MCF 10A (cell line): ENCODE results near the gene RABGGTA. TPM values are rescaled to one million over a fixed set of nuclear protein-coding genes. Genes with fewer than 3 reads are reported as not detected.

ENCODE experiments used
- BruUV-seq: library from RNA; stranded (reverse); fragments of 400-500 nt; replicated peaks from 2 replicates; lab custom pipeline; 2021; lab: Mats Ljungman, UMichigan
- CTCF ChIA-PET: fragments of 300-600 bp; sonication (Branson Sonifier 250); formaldehyde crosslinking; extraction: SDS; loops from one replicate; lab custom pipeline; 2021; ENCODE audit warnings: antibody characterized with exemption, inconsistent platforms; lab: Yijun Ruan, JAX
- POLR2A ChIA-PET: fragments of 300-600, 350-650 bp; sonication (Branson Sonifier 250); formaldehyde crosslinking; extraction: SDS; loops from one replicate; lab custom pipeline; 2020; ENCODE audit warnings: antibody characterized with exemption, inconsistent platforms; lab: Yijun Ruan, JAX
- DNase-seq: peaks from one replicate; pipeline ENCODE4 v3.0.0-alpha.2; 2018; ENCODE audit not compliant: unreplicated experiment
- H3K27ac Mint-ChIP-seq: one replicate; pipeline ENCODE4 v1.8.0; 2022; ENCODE audit warnings: mild to moderate bottlenecking, low read depth, mixed read lengths; ENCODE audit not compliant: unreplicated experiment
- H3K27me3 Mint-ChIP-seq: one replicate; pipeline ENCODE4 v1.8.0; 2022; ENCODE audit warnings: mixed read lengths; ENCODE audit not compliant: insufficient read depth, unreplicated experiment
- H3K36me3 Mint-ChIP-seq: one replicate; pipeline ENCODE4 v1.8.0; 2022; ENCODE audit warnings: mild to moderate bottlenecking, moderate library complexity, mixed read lengths; ENCODE audit not compliant: insufficient read depth, unreplicated experiment
- H3K4me1 Mint-ChIP-seq: one replicate; pipeline ENCODE4 v1.8.0; 2022; ENCODE audit warnings: mixed read lengths; ENCODE audit not compliant: insufficient read depth, unreplicated experiment
- H3K4me3 Mint-ChIP-seq: one replicate; pipeline ENCODE4 v1.8.0; 2022; ENCODE audit warnings: mild to moderate bottlenecking, moderate library complexity, mixed read lengths; ENCODE audit not compliant: unreplicated experiment
- H3K9me3 Mint-ChIP-seq: one replicate; pipeline ENCODE4 v1.8.0; 2022; ENCODE audit warnings: mixed read lengths; ENCODE audit not compliant: unreplicated experiment
- CTCF ChIP-seq: fragments of 200-600 bp; IDR thresholded peaks from one replicate; pipeline ENCODE4 v1.8.0; 2022; ENCODE audit warnings: antibody characterized with exemption, mild to moderate bottlenecking; ENCODE audit not compliant: unreplicated experiment
- intact Hi-C: fragments of 100-400 bp; cut with micrococcal nuclease; formaldehyde crosslinking; loops from 2 replicates; pipeline ENCODE4 v1.14.1; 2022
- total RNA-seq: library from RNA; stranded (reverse); gene quantifications from 2 replicates; pipeline ENCODE4 v1.2.3, GENCODE V29; 2022

RABGGTA gene
- total RNA-seq, 1 experiment from 2014 or later: 75.0 TPM

- H3K27me3 Mint-ChIP-seq: no peaks in the 10 kb centered on the region
- DNase-seq: no peak
- H3K4me3 Mint-ChIP-seq: no peak overlapping the region
- peak overlapping the region; percentile 79 for H3K27ac Mint-ChIP-seq
- ChIA-PET POLR2A (interaction anchor here (0.9 to 7.2 kb wide), 4 partner anchors 10 to 37 kb away, joined by 5 to 62 read pairs (median 14); partner anchors contain the start of genes DHRS1, NOP9, RABGGTA and TINF2), CTCF (interaction anchor here (0.6 to 32.3 kb wide), 6 partner anchors 9 to 48 kb away, joined by 3 to 457 read pairs (median 6); partner anchors contain the start of genes DHRS1, GMPR2, LTB4R2 and NOP9)
- H3K36me3 Mint-ChIP-seq: peaks cover 23% of the 10 kb centered on the region
- no TSS peak for BruUV-seq
- TF ChIP-seq CTCF: no peak
- intact Hi-C loops: no loop called here
- no peaks in the 10 kb centered on the region for H3K9me3 Mint-ChIP-seq
- H3K4me1 Mint-ChIP-seq: peaks cover 55% of the 10 kb centered on the region
Observed at GRCh38 chr14:24261256-24261968, 10.0 kb downstream of the RABGGTA start.

- no peak for TF ChIP-seq CTCF
- Mint-ChIP-seq H3K9me3 (no peaks in the 10 kb centered on the region), H3K36me3 (peaks cover 18% of the 10 kb centered on the region), H3K4me3 (no peak overlapping the region), H3K27me3 (no peaks in the 10 kb centered on the region), H3K4me1 (peaks cover 54% of the 10 kb centered on the region), H3K27ac (peak overlapping the region; percentile 79)
- no TSS peak for BruUV-seq
- POLR2A ChIA-PET: interaction anchor here (0.6 to 7.2 kb wide), 5 partner anchors 11 to 45 kb away, joined by 3 to 62 read pairs (median 10); partner anchors contain the start of genes DHRS1, MDP1, NOP9 and RABGGTA
- CTCF ChIA-PET: interaction anchor here (0.6 to 32.3 kb wide), 4 partner anchors 19 to 45 kb away, joined by 3 to 457 read pairs (median 198); partner anchors contain the start of genes DHRS1, MDP1, NOP9 and TINF2
- DNase-seq: no peak
- intact Hi-C loops: no loop called here
Observed at GRCh38 chr14:24260780-24261157, 10.6 kb downstream of the RABGGTA start.

GRCh38 chr14:24260026-24260779, 11.2 kb downstream of the RABGGTA start:
- Mint-ChIP-seq H3K36me3 (peaks cover 23% of the 10 kb centered on the region), H3K27ac (peak overlapping the region; percentile 97), H3K4me3 (peak overlapping the region; percentile 57), H3K4me1 (peaks cover 54% of the 10 kb centered on the region), H3K27me3 (no peaks in the 10 kb centered on the region), H3K9me3 (no peaks in the 10 kb centered on the region)
- ChIA-PET POLR2A (interaction anchor here (0.6 to 7.2 kb wide), 9 partner anchors 11 to 47 kb away, joined by 3 to 62 read pairs (median 9); partner anchors contain the start of genes CHMP4A, DHRS1, MDP1 and NOP9), CTCF (interaction anchor here (0.6 to 32.3 kb wide), 5 partner anchors 18 to 49 kb away, joined by 3 to 457 read pairs (median 34); partner anchors contain the start of genes CIDEB, DHRS1, LTB4R2 and MDP1)
- intact Hi-C loops: no loop called here
- BruUV-seq: no TSS peak
- no peak for TF ChIP-seq CTCF
- DNase-seq: no peak
